ENCODE results near the gene MAML3.
A peak's percentile ranks its signal among the peaks of the same experiment; 100 is the strongest.

MAML3 gene

GRCh38 chr4:140000232-140000631, 153.8 kb downstream of the MAML3 start:
- DNase-seq: no peak

GRCh38 chr4:139988863-139989765, 164.9 kb downstream of the MAML3 start:
- peak in 2 of 14 donors; percentile 46 to 75 for DNase-seq

- DNase-seq: no peak
Observed at GRCh38 chr4:139987502-139987850, 166.5 kb downstream of the MAML3 start.

- peak in 1 of 14 donors; percentile 36 for DNase-seq
Observed at GRCh38 chr4:139986689-139987501, 167.1 kb downstream of the MAML3 start.

- peak in 1 of 14 donors; percentile 13 for DNase-seq
Observed at GRCh38 chr4:139986106-139986505, 167.9 kb downstream of the MAML3 start.

GRCh38 chr4:139985401-139985800, 168.6 kb downstream of the MAML3 start:
- DNase-seq: no peak

- DNase-seq: no peak
Observed at GRCh38 chr4:139984471-139984870, 169.5 kb downstream of the MAML3 start.

GRCh38 chr4:139978692-139979091, 175.3 kb downstream of the MAML3 start:
- no peak for DNase-seq

- DNase-seq: no peak
Observed at GRCh38 chr4:139977838-139978609, 176.0 kb downstream of the MAML3 start.

GRCh38 chr4:139975830-139976272, 178.1 kb downstream of the MAML3 start:
- no peak for DNase-seq

GRCh38 chr4:139973616-139974015, 180.4 kb downstream of the MAML3 start:
- no peak for DNase-seq

GRCh38 chr4:139973015-139973414, 181.0 kb downstream of the MAML3 start:
- no peak for DNase-seq

- DNase-seq: no peak
Observed at GRCh38 chr4:139972305-139972704, 181.7 kb downstream of the MAML3 start.

- no peak for DNase-seq
Observed at GRCh38 chr4:139971111-139971510, 182.9 kb downstream of the MAML3 start.

- DNase-seq: no peak
Observed at GRCh38 chr4:139969635-139970266, 184.2 kb downstream of the MAML3 start.

GRCh38 chr4:139968831-139969230, 185.2 kb downstream of the MAML3 start:
- no peak for DNase-seq

GRCh38 chr4:139966383-139966782, 187.6 kb downstream of the MAML3 start:
- DNase-seq: no peak

GRCh38 chr4:139965789-139966188, 188.2 kb downstream of the MAML3 start:
- DNase-seq: peak in 1 of 14 donors; percentile 21

- peak in 1 of 14 donors; percentile 29 for DNase-seq
Observed at GRCh38 chr4:139963708-139964107, 190.3 kb downstream of the MAML3 start.

GRCh38 chr4:139962130-139962684, 191.8 kb downstream of the MAML3 start:
- DNase-seq: no peak

GRCh38 chr4:139961344-139961946, 192.5 kb downstream of the MAML3 start:
- no peak for DNase-seq

Data from C1 segment of cervical spinal cord (tissue), 14 donors.